SIG-M5 treated with dmso at 0.1 percent for 504 hours (cell line): ENCODE data around the gene TMEM131.

Source experiments
- DNase-seq: peaks from one replicate; lab custom pipeline; 2025; ENCODE audit not compliant: unreplicated experiment; lab: John Stamatoyannopoulos, UW

TMEM131 gene

GRCh38 chr2:97765933-97766332 is 229.8 kb downstream of the TMEM131 start:
- DNase-seq = no peak

DNA sequence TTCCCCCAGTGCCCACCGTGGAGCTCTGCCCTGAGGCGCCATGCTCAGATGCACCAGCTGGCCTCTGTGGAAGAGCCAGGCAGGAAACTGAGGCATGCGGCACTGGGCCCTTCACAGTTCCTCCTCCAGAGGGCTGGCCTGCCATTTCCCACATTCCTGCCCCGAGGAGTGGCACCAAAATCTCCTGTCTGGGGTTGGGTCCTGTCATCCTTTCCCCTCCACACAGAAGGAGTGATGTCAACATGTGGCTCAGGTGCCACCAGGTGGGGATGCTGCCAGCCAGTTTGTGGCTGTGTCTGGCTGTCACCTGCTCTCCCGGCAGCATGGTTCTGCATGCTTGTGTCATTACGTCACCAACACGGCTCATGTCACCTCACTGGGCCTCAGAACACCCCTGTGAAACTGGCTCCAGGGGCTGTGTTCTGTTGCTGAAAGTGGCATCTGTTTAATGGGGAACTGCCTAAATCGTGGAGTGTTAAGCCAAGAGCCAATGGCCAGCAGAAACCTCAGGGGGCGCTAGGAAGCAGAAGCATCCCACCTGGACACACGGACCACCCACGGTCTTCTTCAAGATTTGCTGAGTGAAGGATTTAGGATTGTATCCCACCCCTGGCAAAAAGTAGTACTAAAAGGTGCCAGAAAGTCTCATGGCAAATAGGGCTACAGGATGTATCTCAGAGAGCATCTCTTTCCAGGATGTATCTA is 231.0 kb downstream of the TMEM131 start:
- no peak for DNase-seq

DNA sequence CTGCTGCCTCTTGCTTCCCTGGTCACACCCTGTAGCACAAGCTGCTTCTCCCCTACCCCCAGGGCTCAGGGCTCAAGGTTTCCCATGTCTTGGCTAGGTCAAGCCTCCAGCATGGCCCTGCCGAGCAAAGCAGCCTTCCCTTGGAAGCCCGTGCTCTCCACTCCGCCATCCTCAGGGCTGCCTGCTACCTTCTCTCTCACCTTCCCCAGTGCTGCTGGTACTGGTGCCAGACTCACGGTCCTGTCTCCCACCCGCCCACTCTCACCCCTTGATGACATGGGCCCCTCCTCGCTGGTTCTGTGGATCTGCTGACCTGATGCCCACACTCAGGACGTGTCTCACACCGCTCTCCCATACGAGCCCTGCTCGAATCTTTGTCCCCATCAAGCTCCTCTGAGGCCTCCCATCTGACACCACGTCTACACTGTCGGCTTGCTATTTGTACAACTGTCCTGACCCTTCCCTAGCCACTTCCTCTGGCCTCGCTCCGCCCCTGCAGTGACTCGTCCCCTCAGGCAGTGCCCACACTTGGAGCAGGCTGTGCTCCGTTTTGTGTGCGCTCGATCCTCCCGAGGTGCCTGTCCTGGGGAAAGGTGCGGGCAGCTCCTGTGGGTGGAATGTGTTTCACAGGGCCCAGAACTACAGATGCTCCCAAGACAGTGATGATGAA is 232.4 kb downstream of the TMEM131 start:
- DNase-seq = no peak

GRCh38 chr2:97761192-97761591 is 234.6 kb downstream of the TMEM131 start:
- no peak for DNase-seq

GRCh38 chr2:97760480-97761049 is 235.2 kb downstream of the TMEM131 start:
- DNase-seq = no peak

GRCh38 chr2:97759727-97760407 is 235.9 kb downstream of the TMEM131 start:
- no peak for DNase-seq

DNA sequence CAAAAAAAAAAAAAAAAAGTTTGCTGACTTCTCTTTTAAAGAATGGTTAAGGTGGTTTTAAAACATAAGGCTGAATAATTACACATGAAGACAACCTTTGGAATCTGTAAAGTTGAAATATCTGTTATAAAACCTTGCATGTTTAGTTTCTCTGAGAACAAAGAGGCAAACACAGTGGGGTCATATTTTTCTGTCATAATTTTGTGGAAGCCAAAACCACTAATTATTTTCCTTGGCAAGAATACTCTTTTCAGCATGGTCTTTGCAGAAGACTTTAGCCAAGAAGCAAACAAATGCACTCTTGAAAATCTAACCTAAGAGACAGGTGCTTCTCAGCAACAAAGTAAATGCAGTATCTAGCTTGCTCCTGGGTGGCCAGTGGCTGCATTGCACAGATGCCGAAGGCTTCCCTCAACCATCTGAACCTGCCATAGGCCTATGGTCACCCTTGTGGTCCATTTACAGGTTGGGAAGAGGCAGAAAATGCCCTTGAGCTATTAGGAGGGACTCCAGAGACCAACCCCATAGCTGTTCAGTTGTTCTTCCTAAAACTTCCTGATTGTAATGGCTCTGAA is 237.5 kb downstream of the TMEM131 start:
- no peak for DNase-seq

- DNase-seq = no peak
Measured at GRCh38 chr2:97757062-97757461, 238.7 kb downstream of the TMEM131 start.

DNA sequence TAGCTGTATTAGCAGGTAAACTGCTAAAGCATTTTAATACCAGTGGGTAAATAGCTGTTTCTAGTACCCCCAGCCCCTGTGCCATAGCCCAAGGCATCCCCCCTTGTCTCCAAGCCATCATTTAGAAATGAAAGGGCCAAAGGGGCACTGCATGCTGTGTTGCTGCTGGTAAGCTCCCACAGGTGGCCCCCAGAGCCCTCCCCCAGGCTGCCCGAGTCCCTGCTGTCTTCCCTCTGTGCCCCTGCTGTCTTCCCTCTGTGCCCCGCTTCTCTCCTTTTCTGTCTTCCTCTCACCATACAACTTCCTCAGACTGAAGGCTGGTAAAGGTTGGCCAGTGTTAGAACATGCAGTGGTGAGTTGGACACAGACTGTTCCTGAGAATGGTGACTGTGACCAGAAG is 240.3 kb downstream of the TMEM131 start:
- no peak for DNase-seq

GRCh38 chr2:97754690-97755346 is 240.9 kb downstream of the TMEM131 start:
- DNase-seq = no peak

- DNase-seq = no peak
Measured at GRCh38 chr2:97752342-97753334, 243.1 kb downstream of the TMEM131 start.

GRCh38 chr2:97751752-97752151 is 244.0 kb downstream of the TMEM131 start:
- no peak for DNase-seq

- no peak for DNase-seq
Measured at GRCh38 chr2:97750017-97750416, 245.7 kb downstream of the TMEM131 start.

DNA sequence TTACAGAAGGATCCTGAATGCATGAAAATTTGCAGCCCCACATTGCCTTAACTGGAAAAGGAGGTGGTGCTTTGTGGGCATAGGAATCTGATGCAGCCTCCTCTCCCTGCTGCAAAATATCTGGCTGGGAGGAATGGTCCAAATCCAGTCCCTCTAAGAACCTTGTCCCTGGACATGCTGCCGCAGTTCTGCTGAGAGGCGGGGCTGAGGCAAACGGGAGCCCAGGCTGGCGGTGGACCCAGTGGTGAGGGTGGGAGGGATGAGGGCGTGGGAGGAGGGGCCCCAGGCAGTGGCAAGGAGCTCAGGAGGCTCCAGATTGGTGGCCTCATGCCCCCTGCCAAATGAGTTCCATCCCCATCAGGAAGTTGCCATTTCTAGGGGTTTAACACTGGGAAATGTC is 246.2 kb downstream of the TMEM131 start:
- DNase-seq = no peak

- DNase-seq = no peak
Measured at GRCh38 chr2:97747716-97748115, 248.0 kb downstream of the TMEM131 start.

- no peak for DNase-seq
Measured at GRCh38 chr2:97747285-97747684, 248.5 kb downstream of the TMEM131 start.

- no peak for DNase-seq
Measured at GRCh38 chr2:97745474-97746174, 250.1 kb downstream of the TMEM131 start.

DNA sequence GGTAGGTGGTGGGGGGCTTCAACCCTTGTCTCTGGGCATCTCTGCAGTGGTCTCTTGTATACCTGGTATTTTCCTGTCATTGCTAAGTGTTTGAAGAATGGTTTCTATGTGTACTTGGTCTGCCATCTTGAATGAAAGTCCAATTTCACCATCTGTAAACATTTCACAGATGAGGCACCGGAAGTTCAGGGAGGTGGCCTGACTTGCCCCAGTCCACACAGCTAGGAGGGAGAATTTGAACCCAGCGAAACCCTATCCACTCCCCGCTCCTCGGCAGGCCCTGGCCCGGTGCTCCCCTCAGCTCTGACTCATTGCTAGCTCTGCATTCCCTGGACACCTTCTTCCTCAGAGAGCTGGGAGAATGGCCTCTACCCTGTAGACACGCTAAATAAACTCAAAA is 251.8 kb downstream of the TMEM131 start:
- DNase-seq = no peak

GRCh38 chr2:97742381-97742847 is 253.3 kb downstream of the TMEM131 start:
- no peak for DNase-seq
